ENCODE results near the gene PKD2.

- no peak for TF ChIP-seq POLR2A (IDR thresholded peaks at IDR 0.05; ENCODE audit: low read length)
- no peak for TF ChIP-seq GATA1 (IDR thresholded peaks at IDR 0.05; ENCODE audit: low read depth, low read length)
These were observed 101.3 kb downstream of the PKD2 start for GRCh38 chr4:88108747-88109122.

Data from erythroblast (primary cell).